ENCODE results near the gene HNRNPUL1. TPM values are rescaled to one million over a fixed set of nuclear protein-coding genes. Genes with fewer than 3 reads are reported as not detected.

HNRNPUL1 gene
- total RNA-seq, 2 experiments from 2014 or later: 367 to 388 TPM

DNA sequence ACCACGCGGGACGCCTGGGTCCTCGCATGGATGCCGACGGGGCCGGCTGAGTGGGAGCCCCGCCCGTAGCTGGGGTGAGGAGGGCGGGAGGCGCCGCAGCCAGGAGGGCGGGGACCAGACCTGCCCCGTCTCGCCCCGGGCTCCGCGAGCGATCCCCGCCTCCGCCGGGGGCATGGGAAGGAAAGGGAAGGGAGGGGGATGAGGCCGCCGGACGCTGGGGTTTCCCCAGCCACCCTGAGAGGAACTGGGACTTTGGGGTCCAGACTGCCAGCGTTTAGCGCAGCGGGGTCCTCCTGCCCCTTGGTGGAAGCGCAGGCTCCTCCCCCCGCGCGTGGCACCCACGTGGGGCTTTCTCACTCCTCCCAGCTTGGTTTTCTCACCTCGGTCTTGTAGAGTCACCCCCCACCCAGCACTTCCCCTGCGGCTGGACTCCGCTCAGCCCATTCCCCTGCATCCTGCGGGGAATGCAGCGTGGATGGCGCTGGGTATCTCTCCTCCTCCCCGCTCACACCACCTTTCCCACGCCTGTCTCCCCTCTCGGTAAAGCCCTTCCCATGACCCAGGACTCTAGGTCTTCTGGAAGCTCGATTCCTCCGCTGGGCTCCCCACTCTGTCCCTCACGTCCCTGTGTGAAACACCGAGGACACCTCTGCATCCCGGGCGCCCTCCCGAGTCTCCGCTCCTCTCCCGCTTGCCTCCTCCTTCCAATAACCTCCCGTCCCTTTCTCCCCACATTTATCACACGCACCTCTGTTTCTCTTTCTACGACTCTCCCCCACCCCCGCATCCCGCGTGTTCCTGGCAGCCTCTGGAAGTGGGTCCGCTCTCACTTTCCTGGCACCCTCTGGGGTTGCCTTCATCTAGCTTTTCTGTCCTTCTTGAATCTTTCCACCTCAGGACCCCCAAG, 87.4 kb downstream of the HNRNPUL1 start:
- DNase-seq (peak; percentile 62 to 94 (median 79)), ATAC-seq (ENCODE audit: poor library complexity) (peak; percentile 59)
- H3K4me1 ChIP-seq (ENCODE audit: insufficient read depth, low read length): peaks cover 68% of the 10 kb centered on the region
- no peaks in the 10 kb centered on the region for H3K9me3 ChIP-seq (ENCODE audit: control insufficient read depth in 1 of 2, insufficient read depth in 1 of 2, low read length in 2 of 2)
- H3K27me3 Mint-ChIP-seq: no peaks in the 10 kb centered on the region
- H3K36me3 ChIP-seq (ENCODE audit: insufficient read depth, low read length): peaks cover 15% of the 10 kb centered on the region
- no peaks in the 10 kb centered on the region for H3K9me3 Mint-ChIP-seq
- H3K36me3 Mint-ChIP-seq (ENCODE audit: low read depth): peaks cover 61% of the 10 kb centered on the region
- ChIA-PET CTCF (interaction anchor here (0.5 to 4.2 kb wide), 10 partner anchors 9 to 423 kb away, joined by 3 to 30 read pairs (median 8); partner anchors contain the start of genes B9D2 and HNRNPUL1), POLR2A (interaction anchor here (0.5 to 9.7 kb wide), 24 partner anchors 10 to 742 kb away, joined by 3 to 148 read pairs (median 4); partner anchors contain the start of genes B9D2, DMAC2 and HNRNPUL1)
- peaks cover 67% of the 10 kb centered on the region for H3K4me1 Mint-ChIP-seq (ENCODE audit: low read depth)
- peak overlapping the region; percentile 91 for H3K27ac Mint-ChIP-seq
- peak overlapping the region; percentile 99 for H3K4me3 ChIP-seq (ENCODE audit: low read length)
- TF ChIP-seq CTCF (IDR thresholded peaks at IDR 0.05): no peak
- peak overlapping the region; percentile 94 for H3K4me3 Mint-ChIP-seq
- H3K27ac ChIP-seq (ENCODE audit: low read depth in 1 of 2, low read length in 2 of 2): peak overlapping the region; percentile 82 to 94
- H3K27me3 ChIP-seq (ENCODE audit: control insufficient read depth in 1 of 2, insufficient read depth in 2 of 2, low read length in 2 of 2): no peaks in the 10 kb centered on the region
- intact Hi-C loops (cut with DNase I, micrococcal nuclease): loop anchor here (1.0 to 10.0 kb wide), 10 partner anchors 23 to 1387 kb away; partner anchors contain the start of genes BCKDHA (in 1 of the 2), ERICH4 (in 1 of the 2) and EXOSC5 (in 1 of the 2)

GRCh38 chr19:41352279-41352608, 88.1 kb downstream of the HNRNPUL1 start:
- peak overlapping the region; percentile 94 for H3K4me3 Mint-ChIP-seq
- peaks cover 60% of the 10 kb centered on the region for H3K36me3 Mint-ChIP-seq (ENCODE audit: low read depth)
- Histone ChIP-seq H3K4me1 (ENCODE audit: insufficient read depth, low read length) (peaks cover 70% of the 10 kb centered on the region), H3K27me3 (ENCODE audit: control insufficient read depth in 1 of 2, insufficient read depth in 2 of 2, low read length in 2 of 2) (no peaks in the 10 kb centered on the region), H3K36me3 (ENCODE audit: insufficient read depth, low read length) (peaks cover 9% of the 10 kb centered on the region), H3K9me3 (ENCODE audit: control insufficient read depth in 1 of 2, insufficient read depth in 1 of 2, low read length in 2 of 2) (no peaks in the 10 kb centered on the region), H3K27ac (ENCODE audit: low read depth in 1 of 2, low read length in 2 of 2) (peak overlapping the region; percentile 82 to 94), H3K4me3 (ENCODE audit: low read length) (peak overlapping the region; percentile 99)
- no peak for ATAC-seq (ENCODE audit: poor library complexity)
- H3K27me3 Mint-ChIP-seq: no peaks in the 10 kb centered on the region
- peak overlapping the region; percentile 91 for H3K27ac Mint-ChIP-seq
- H3K4me1 Mint-ChIP-seq (ENCODE audit: low read depth): peaks cover 73% of the 10 kb centered on the region
- ChIA-PET CTCF (interaction anchor here (0.8 to 4.2 kb wide), 12 partner anchors 10 to 103 kb away, joined by 3 to 30 read pairs (median 5); partner anchors contain the start of genes B9D2 and HNRNPUL1), POLR2A (interaction anchor here (0.5 to 9.7 kb wide), 22 partner anchors 10 to 742 kb away, joined by 3 to 148 read pairs (median 4); partner anchors contain the start of genes B9D2, DMAC2 and HNRNPUL1)
- no peak for TF ChIP-seq CTCF (IDR thresholded peaks at IDR 0.05)
- H3K9me3 Mint-ChIP-seq: no peaks in the 10 kb centered on the region
- intact Hi-C loops (cut with DNase I, micrococcal nuclease): loop anchor here (1.0 to 10.0 kb wide), 8 partner anchors 23 to 1387 kb away; partner anchors contain the start of genes BCKDHA (in 1 of the 2), ERICH4 (in 1 of the 2) and EXOSC5 (in 1 of the 2)
- no peak for DNase-seq

Data from CD4-positive, alpha-beta T cell (primary cell).